IPS-18a (cell line): ENCODE measurements around the gene ABCA1.
"Not testable (repeated sequence)": the region's sequence is repeated elsewhere in the genome, so short reads cannot be mapped to it uniquely, and the experiment has no call there.

ENCODE experiments used
- H3K27ac ChIP-seq: one replicate; pipeline ENCODE4 v1.5.1; 2013; ENCODE audit warnings: low read length
- H3K27me3 ChIP-seq: one replicate; pipeline ENCODE4 v1.6.1; 2013; ENCODE audit warnings: mild to moderate bottlenecking, low read length; ENCODE audit not compliant: control insufficient read depth, insufficient read depth
- H3K36me3 ChIP-seq: one replicate; pipeline ENCODE4 v1.6.1; 2013; ENCODE audit warnings: low read depth, low read length; ENCODE audit not compliant: control insufficient read depth
- H3K4me1 ChIP-seq: one replicate; pipeline ENCODE4 v1.6.1; 2013; ENCODE audit warnings: low read depth, low read length; ENCODE audit not compliant: control insufficient read depth
- H3K4me3 ChIP-seq: one replicate; pipeline ENCODE4 v1.5.1; 2013; ENCODE audit warnings: low read length
- H3K9ac ChIP-seq: one replicate; pipeline ENCODE4 v1.6.1; 2013; ENCODE audit warnings: mild to moderate bottlenecking, low read length, moderate library complexity
- H3K9me3 ChIP-seq: one replicate; pipeline ENCODE4 v1.6.1; 2013; ENCODE audit warnings: low read depth, low read length; ENCODE audit not compliant: control insufficient read depth

The ABCA1 gene

DNA sequence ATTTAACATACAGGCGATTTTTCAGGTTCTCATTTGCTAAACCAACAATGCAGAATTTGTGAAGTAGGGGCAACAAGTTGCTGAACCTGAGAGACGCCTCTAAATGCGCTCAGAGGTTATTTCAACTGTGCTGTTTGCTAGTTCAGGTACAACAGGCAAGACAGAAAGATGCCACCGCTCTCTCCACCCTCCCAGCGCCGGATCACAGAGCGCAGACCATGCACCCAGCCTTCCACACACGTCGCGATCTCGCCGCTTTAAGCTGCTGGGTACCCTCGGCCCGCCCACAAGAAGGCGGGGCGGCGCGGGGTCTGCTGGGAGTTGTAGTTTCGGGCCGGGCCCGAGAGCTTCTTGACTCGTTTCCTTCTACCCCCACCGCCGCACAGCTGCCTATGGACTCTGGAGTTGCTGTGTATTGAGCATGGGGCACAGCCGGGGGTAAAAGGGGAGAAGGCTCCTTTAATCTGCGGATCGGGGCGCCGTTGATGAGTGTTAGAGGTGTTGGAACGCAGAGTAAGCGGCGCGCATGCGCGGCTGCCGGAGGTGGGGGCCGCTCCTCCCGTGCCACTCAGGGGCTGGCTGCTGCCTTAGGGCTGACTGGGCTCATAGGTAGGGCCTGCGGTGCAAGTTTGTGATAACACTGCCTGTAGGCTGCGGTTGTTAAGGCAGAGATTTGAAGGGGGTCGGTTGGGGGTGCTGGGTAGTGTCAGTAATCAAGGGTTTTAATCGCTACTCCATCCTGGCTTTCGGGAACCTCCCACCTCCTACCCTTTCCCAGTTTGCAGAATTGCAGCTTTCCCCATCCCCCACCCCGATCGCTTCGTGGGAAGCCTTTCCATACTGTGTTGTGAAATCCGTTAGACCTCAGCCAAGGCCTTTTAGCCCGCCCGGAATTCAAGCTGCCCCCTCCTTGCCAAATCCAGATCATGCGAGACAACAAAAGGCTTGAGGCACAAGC, 40.3 kb upstream of the ABCA1 start:
- H3K9me3 ChIP-seq, result no peaks in the 10 kb centered on the region
- no peaks in the 10 kb centered on the region for H3K27me3 ChIP-seq
- no peaks in the 10 kb centered on the region for H3K36me3 ChIP-seq
- H3K27ac ChIP-seq, result no peak overlapping the region
- peak overlapping the region; percentile 41 for H3K9ac ChIP-seq
- H3K4me3 ChIP-seq, result peak overlapping the region; percentile 82
- peaks cover 15% of the 10 kb centered on the region for H3K4me1 ChIP-seq

GRCh38 chr9:104963076-104963475, 35.1 kb upstream of the ABCA1 start:
- no peak overlapping the region for H3K27ac ChIP-seq
- no peaks in the 10 kb centered on the region for H3K36me3 ChIP-seq
- no peaks in the 10 kb centered on the region for H3K27me3 ChIP-seq
- H3K9me3 ChIP-seq, result no peaks in the 10 kb centered on the region
- no peak overlapping the region for H3K4me3 ChIP-seq
- H3K4me1 ChIP-seq, result peaks cover 23% of the 10 kb centered on the region
- H3K9ac ChIP-seq, result no peak overlapping the region

GRCh38 chr9:104961701-104962359, 33.9 kb upstream of the ABCA1 start:
- Histone ChIP-seq H3K4me3 (peak overlapping the region; percentile 21), H3K4me1 (peaks cover 23% of the 10 kb centered on the region), H3K9me3 (no peaks in the 10 kb centered on the region), H3K27ac (peak overlapping the region; percentile 50), H3K36me3 (no peaks in the 10 kb centered on the region), H3K27me3 (no peaks in the 10 kb centered on the region), H3K9ac (peak overlapping the region; percentile 29)

- no peaks in the 10 kb centered on the region for H3K9me3 ChIP-seq
- H3K9ac ChIP-seq, result peak overlapping the region; percentile 29
- H3K27ac ChIP-seq, result peak overlapping the region; percentile 50
- H3K4me1 ChIP-seq, result peaks cover 23% of the 10 kb centered on the region
- no peaks in the 10 kb centered on the region for H3K36me3 ChIP-seq
- H3K4me3 ChIP-seq, result peak overlapping the region; percentile 21
- no peaks in the 10 kb centered on the region for H3K27me3 ChIP-seq
These were observed 33.3 kb upstream of the ABCA1 start for GRCh38 chr9:104961238-104961637.

GRCh38 chr9:104960662-104961061, 32.7 kb upstream of the ABCA1 start:
- no peaks in the 10 kb centered on the region for H3K36me3 ChIP-seq
- no peaks in the 10 kb centered on the region for H3K27me3 ChIP-seq
- no peaks in the 10 kb centered on the region for H3K9me3 ChIP-seq
- peaks cover 23% of the 10 kb centered on the region for H3K4me1 ChIP-seq
- H3K4me3 ChIP-seq, result no peak overlapping the region
- H3K27ac ChIP-seq, result no peak overlapping the region
- no peak overlapping the region for H3K9ac ChIP-seq

GRCh38 chr9:104958751-104959150, 30.8 kb upstream of the ABCA1 start:
- Histone ChIP-seq H3K4me1 (peaks cover 23% of the 10 kb centered on the region), H3K27me3 (no peaks in the 10 kb centered on the region), H3K9me3 (no peaks in the 10 kb centered on the region), H3K27ac (no peak overlapping the region), H3K9ac (no peak overlapping the region), H3K4me3 (no peak overlapping the region), H3K36me3 (no peaks in the 10 kb centered on the region)

- H3K27me3 ChIP-seq, H3K9me3 ChIP-seq, H3K4me3 ChIP-seq, H3K9ac ChIP-seq, H3K36me3 ChIP-seq, H3K27ac ChIP-seq: not testable (repeated sequence)
- H3K4me1 ChIP-seq, result peaks cover 23% of the 10 kb centered on the region
These were observed 30.1 kb upstream of the ABCA1 start for GRCh38 chr9:104958006-104958405.

GRCh38 chr9:104951487-104951886, 23.5 kb upstream of the ABCA1 start:
- Histone ChIP-seq H3K36me3 (no peaks in the 10 kb centered on the region), H3K4me1 (no peaks in the 10 kb centered on the region), H3K27me3 (no peaks in the 10 kb centered on the region), H3K4me3 (no peak overlapping the region), H3K9me3 (no peaks in the 10 kb centered on the region), H3K9ac (no peak overlapping the region), H3K27ac (no peak overlapping the region)

DNA sequence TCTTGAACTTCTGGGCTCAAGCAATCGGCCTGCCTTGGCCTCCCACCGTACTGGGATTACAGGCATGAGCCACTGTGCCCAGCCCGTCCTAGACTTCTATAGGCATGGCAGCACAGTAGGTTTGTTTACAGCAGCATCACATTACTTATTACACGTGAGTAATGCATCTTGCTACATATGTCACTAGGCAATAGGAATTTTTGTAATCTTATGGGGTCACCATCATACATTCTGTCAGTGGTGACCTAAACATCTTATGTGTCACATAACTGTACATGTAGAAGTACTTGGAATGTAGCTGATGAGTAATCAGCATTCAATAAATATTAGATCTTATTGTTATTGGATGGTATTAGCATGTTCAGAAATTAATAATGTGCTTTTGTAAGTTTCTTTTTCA, 22.9 kb upstream of the ABCA1 start:
- H3K4me3 ChIP-seq, result no peak overlapping the region
- H3K4me1 ChIP-seq, result no peaks in the 10 kb centered on the region
- no peaks in the 10 kb centered on the region for H3K9me3 ChIP-seq
- no peaks in the 10 kb centered on the region for H3K36me3 ChIP-seq
- no peak overlapping the region for H3K9ac ChIP-seq
- no peak overlapping the region for H3K27ac ChIP-seq
- no peaks in the 10 kb centered on the region for H3K27me3 ChIP-seq

- Histone ChIP-seq H3K27me3 (no peaks in the 10 kb centered on the region), H3K27ac (no peak overlapping the region), H3K36me3 (no peaks in the 10 kb centered on the region), H3K4me3 (no peak overlapping the region), H3K4me1 (peaks cover 4% of the 10 kb centered on the region), H3K9me3 (no peaks in the 10 kb centered on the region), H3K9ac (no peak overlapping the region)
These were observed 20.3 kb upstream of the ABCA1 start for GRCh38 chr9:104948277-104948676.

DNA sequence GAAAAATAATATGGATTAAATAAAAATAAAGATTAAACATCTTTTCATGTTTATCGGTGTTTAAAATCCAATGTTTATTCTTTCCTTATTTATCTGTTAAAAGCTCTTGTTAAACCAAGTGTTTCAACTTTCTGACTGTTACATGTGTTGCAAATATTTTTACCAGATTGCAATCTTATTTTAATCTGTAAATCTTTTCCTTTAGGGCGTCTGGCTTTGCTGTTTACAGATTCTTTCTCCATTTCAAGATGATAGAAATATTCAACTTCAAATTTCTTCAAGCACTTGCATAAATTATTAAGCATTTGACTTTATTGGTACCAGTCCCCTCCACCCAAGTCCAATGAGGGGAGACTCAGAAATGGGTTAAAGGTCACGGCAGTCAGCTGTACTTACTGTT, 16.9 kb upstream of the ABCA1 start:
- Histone ChIP-seq H3K27ac (no peak overlapping the region), H3K27me3 (no peaks in the 10 kb centered on the region), H3K9ac (no peak overlapping the region), H3K4me1 (peaks cover 4% of the 10 kb centered on the region), H3K9me3 (no peaks in the 10 kb centered on the region), H3K36me3 (no peaks in the 10 kb centered on the region), H3K4me3 (no peak overlapping the region)
